ENCODE data around the gene STX1B.
"Not testable (repeated sequence)": the region's sequence is repeated elsewhere in the genome, so short reads cannot be mapped to it uniquely, and the experiment has no call there.

The STX1B gene

GRCh38 chr16:31011815-31012214 lies 1.4 kb upstream of the STX1B start:
- DNase-seq = not testable (repeated sequence)

DNA sequence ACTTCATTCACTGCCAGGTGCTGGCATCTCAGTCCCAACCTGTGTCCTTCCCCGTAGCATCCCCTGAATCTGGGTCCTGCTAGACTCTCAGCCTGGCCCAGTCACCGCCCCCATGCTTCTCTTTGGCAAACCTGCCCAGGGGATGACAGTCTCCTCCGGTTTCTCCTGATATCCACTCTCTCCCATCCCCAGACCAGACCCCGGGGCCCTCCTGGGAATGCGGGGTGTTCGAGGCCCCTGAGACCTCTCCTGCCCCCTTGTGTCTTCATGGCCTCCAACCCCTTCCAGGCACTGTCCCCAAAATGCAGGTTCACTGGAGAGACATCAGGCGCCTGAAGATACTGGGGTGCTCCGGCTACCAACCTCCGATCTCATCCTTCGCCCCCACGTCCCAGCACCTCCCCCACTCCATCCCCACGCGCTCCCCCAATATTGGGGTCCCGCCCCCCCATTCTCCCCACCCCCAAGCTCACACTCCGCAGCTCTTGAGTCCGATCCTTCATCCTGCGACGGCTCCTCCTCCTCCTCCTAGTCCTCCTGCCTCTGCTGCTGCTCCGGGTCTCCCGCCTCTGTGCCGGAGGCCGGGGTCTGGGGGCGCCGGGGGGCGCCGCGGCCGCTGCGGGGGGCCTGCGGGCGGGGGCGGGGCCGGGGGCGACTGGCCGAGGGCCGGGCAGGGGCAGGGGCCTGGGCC lies 399 bp downstream of the STX1B start:
- DNase-seq = no peak

DNA sequence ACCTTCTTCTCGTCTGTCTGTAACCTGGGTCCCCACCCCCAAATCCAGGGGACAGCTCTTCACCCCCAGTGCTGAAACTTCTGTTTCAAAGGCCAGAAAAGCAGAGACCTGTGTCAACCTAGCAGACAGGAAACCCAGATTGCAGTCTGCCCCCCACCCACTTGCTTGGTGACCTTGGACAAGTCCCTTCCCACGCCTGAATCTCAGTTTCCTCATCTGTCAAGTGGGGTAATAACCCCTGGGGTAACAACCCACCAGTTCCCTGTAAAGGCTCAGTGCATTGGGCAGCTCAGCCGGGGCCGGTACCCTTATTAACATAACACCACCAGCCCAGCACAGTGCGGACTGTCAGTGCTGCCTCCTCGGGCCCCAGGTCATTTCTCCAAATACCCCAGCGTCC lies 1.3 kb downstream of the STX1B start:
- no peak for DNase-seq

GRCh38 chr16:31008551-31008950 lies 1.9 kb downstream of the STX1B start:
- DNase-seq = no peak

- DNase-seq = no peak
These were observed 2.3 kb downstream of the STX1B start for GRCh38 chr16:31008149-31008548.

- no peak for DNase-seq
These were observed 2.8 kb downstream of the STX1B start for GRCh38 chr16:31007684-31008083.

DNA sequence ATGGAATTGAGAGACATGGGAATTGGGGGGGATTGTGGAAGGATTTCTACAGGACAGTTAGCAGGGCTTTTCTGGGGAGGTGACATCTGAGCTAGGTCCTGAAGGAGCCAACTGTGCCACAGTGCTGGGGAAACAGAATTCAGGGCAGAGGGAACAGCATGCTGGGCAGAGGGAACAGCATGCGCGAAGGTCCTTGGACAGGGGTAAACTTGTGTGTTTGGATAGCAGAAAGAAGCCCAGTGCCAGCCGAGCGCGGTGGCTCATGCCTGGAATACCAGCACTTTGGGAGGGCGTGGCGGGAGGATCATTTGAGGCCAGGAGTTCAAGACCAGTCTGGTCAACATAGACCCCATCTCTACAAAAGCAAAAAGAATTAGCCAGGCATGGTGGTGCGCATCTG lies 3.8 kb downstream of the STX1B start:
- DNase-seq = no peak

DNA sequence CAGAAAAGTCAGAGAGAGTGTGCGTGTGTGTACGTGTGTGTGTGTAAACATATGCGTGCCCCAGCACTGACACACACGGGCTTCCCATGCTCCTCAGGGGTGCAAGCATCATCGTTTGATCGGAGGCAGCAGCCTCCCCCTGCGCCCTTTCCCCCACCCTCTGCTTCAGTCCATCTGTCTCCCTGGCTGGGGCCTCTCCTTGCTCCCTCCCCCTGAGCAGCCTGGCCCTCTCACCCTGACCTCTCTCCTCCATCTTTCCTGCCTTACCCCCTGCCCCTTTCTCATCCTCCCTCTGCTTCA lies 4.4 kb downstream of the STX1B start:
- no peak for DNase-seq

DNA sequence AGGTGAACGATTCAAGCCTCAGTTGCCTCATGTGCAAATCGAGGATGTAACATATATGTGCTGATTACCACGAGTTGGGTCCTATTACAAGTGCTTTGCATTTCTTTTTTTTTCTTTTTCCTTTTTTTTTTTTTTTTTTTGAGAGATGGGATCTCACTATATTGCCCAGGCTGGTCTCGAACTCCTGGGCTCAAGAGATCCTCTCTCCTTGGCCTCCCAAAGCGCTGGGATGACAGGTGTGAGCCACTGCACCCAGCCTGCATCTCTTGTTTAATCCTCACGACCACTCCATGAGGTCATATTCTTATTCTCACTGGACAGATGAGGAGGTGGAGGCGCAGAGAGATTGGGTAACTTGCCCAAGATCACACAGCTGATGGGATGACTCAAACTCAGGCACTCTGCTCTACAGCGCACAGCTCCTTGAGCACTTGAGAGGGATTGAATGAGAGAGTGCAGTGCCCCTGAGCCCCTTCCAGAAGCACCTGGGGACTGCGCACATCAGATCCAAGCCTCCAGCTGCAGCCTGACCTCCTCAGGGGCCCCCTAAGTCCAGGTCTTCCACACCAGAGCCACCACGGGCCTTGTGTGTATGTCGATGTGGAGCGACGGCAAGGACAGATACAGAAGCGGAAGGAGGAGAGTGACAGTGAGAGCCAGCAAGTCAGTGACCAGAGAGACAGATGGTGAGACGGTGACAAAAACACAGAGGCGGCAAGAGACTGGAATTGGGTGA lies 4.9 kb downstream of the STX1B start:
- no peak for DNase-seq

DNA sequence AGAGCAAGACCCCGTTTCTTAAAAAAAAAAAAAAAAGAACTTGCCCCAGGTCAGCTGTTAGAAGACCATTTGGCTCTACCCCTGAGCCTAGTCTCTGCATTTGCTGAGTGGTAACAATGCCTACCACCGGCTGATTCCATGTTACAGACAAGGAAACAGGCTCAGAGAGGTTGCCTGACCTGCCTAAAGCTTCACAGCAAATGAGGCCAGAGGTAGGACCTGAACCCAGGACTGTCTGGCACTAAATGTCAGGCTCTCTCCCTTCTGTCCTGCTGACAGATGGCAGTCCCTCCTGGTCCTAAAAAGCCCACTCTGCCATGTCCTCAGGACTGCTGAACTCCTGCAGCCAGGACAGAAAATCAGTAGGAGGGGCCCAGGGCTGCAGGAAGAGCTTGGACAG lies 5.8 kb downstream of the STX1B start:
- no peak for DNase-seq

DNA sequence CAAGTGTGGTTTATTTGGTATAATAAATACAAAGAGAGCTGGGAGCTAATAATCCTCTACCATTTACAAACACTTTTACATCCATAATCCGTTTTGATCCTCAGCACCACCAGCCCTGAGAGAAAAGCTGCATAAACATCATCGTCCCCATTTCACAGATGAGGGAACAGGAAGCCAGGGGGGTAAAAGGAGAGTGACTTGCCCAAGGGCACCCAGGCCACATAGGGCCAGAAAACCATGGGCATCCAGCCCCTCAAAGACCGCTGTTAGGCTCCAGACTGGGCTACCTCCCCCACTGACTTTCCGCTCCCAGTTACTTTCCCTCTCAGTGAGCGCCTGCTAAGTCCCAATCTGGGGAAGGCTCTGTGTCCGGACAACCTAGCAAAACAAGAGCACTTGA lies 6.7 kb downstream of the STX1B start:
- no peak for DNase-seq

GRCh38 chr16:31002862-31003341 lies 7.5 kb downstream of the STX1B start:
- no peak for DNase-seq

GRCh38 chr16:31002250-31002700 lies 8.2 kb downstream of the STX1B start:
- no peak for DNase-seq

DNA sequence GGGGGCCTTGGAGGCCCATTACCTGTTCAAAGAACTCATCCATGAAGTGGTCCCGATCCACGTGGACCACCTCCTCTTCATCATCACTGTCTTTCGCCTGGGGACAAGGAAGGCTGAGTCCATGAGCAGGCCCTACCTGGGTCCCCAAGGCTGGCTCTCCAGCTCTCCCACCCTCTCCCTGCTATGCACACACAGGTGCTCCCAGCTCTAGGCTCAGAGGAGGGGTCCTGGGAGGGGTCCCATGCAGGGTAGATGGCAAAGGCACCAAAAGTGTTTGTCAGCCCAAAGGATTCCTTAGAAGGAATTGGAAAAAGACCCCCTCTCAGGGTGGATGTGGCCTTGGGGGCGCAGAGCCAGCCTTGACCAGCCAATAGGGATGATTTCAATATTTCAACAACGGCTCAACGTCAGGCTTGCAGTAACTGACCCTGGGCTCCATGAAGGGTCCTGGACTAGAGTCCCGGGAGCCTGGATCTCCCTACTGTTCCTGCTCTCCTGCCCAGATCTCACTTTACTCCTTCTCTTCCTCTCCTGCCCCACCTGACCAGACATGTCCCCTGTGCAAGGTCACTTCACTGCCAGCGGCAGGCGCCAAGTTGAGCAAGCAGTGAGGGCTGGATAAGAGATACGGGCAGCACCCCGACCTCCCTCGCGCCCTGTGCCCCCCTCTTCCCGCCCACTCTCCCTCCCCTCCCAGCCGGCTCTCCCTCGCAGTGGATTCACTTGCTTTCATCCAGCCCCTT lies 8.8 kb downstream of the STX1B start:
- no peak for DNase-seq

DNA sequence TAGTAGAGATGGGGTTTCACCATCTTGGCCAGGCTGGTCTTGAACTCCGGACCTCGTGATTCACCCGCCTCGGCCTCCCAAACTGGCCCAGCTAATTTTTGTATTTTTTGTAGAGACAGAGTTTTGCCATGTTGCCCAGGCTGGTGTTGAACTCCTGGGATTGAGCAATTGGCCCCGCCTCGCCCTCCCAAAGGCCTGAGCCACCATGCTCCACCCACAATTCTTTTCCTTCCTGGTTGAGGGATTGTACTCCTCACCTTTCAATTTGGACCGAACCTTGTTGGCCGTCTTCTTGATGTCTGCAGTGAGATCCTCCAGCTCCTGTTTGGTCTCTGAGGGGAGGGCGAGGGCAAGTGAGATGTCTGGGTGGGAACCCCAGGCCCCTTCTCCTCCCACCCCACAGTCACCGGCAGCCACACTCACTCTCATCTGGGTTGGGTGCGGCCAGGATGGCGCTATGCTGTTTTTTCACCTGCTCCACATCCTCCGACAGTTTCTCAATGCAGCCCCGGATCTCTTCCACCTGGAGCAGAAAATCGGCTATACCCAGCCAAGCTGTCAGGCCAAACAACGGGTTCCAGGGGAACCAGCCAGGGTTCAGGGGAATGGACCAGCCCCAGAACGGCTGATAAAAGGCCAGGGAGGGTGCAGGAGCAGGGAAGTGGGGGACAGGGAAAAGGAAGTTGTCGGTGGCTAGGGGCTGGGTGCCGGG lies 9.6 kb downstream of the STX1B start:
- no peak for DNase-seq

GRCh38 chr16:30998852-30999761 lies 11.3 kb downstream of the STX1B start:
- DNase-seq = no peak

GRCh38 chr16:30997725-30998711 lies 12.4 kb downstream of the STX1B start:
- DNase-seq = no peak

DNA sequence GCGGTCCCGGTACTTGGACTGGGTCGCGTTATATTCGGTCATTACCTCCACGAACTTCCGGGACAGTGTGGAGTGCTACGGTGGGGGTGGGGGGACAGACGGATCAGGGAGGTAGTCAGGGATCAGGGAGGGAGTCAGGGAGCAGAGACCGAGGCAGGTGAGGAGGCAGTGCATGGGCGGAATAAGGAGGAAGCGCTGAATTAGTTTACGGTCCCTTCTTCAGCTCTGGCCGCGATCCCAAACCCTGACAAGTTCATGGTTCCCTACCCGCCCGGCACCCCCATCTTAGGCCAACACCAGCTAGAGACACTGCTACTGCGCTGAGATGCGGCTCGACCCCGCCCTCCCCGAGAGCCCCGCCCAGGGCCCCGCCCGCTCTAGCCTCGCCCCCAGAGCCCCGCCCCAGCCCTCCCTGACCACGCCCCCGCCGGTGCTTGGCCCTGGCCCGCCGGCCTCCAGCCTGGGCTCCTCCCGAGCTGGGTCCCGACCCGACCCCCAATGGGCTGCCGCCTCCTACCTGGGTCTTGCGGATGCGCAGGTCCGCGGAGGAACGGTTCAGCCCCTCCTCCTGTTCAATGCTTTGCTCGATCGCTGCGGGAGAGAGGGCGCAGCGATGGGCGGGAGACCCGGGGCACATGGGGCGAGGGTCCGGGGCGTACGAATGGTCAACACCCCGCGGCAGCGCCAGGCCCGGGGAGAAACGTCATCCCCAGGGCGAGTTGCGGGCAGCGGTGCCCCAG lies 13.3 kb downstream of the STX1B start:
- peak; percentile 81 for DNase-seq

DNA sequence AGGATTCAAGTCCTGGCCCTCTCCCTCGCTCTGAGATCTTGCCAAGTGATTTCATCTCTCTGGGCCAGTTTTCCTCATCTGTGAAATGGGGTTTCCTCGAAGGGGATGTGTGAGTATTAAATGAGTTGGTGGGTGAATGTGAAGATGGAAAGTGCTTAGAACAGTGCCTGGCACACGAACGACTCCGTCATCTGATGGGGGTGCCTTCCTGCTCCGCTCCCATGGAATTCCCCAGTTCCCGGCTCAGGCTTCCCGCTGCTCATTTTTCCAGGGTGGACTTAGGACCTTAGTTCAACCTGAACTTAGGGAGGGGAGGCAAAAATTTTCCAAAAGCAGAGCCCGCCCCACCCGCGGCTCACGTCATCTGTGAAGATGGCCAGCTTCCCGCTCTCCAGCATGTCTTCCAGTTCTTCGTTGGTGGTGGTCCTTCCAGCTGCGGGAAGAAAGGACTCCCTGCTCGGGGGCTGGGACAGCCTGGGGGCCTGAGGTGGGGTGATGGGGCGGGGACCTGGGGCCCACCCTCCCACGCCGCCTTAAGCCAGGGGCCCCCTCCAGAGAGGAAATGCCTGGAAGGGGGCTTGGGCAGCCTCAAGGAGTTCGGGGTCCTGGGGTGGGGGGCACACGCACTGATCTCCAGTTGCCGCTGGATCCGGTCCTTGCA lies 14.0 kb downstream of the STX1B start:
- DNase-seq = no peak

DNA sequence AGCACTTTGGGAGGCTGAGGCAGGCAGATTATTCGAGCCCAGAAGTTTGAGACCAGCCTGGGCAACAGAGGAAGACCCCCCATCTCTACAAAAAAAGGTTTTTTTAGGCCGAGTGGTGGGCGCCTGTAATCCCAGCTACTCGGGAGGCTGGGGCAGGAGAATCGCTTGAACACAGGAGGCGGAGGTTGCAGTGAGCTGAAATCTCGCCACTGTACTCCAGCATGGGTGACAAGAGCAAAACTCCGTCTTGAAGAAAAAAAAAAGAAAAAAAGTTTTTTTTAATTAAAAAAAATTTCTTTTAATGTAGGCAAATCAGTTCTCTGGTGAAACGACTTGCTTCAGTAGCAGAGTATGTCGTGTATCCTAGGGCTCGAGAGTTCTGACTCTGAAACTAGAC lies 14.5 kb downstream of the STX1B start:
- no peak for DNase-seq

Measured in stimulated activated CD4-positive, alpha-beta T cell treated with anti-CD3 and anti-CD28 coated beads, Interleukin-1b, Interleukin-23, amount 100 ng/mL, for 48 hours (primary cell).